SK-N-MC (cell line): Measurements from ENCODE around the gene GALNT14.

Source experiments
- EZH2 ChIP-seq: fragments of 200-600 bp; sonication (generic); IDR thresholded peaks from one replicate; pipeline ENCODE4 v1.6.1; 2017; ENCODE audit warnings: antibody characterized with exemption
- POLR2AphosphoS5 ChIP-seq: IDR thresholded peaks from 2 replicates; pipeline ENCODE4 v1.6.1; 2012; ENCODE audit warnings: mild to moderate bottlenecking, low read depth, low read length, borderline replicate concordance

- no peak for TF ChIP-seq EZH2
- no peak for TF ChIP-seq POLR2AphosphoS5
Observed at GRCh38 chr2:30867385-30867784, 270.9 kb downstream of the GALNT14 start.
